Measurements from ENCODE around the gene ATXN1.

The ATXN1 gene

DNA sequence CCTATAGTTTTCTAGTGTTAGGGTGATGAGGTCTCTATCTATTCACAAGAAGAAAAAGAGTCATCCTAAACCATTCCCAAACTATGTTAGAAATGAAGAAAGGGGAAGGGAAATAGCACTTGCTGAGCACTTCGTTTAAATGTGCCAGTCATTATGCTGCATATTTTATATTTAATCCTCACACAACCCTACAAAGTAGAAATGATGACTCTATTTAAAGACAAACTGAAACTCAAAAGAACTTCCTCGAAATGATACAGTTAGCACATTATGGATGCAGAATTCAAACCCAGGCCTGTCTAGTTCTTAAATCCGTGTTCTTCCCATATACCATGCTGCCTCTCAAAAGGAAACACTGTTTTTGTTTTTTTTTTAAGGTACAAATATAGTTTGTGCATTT is 348.3 kb downstream of the ATXN1 start:
- Histone ChIP-seq H3K4me2 (ENCODE audit: low read depth, low read length, poor library complexity, severe bottlenecking) (no peak overlapping the region), H3K9me3 (ENCODE audit: insufficient read depth, low read depth, low read length) (no peaks in the 10 kb centered on the region), H3K9ac (ENCODE audit: low read depth, low read length, poor library complexity, severe bottlenecking) (no peak overlapping the region), H3K9me2 (replicated peaks; ENCODE audit: low read depth, low read length) (no peaks in the 10 kb centered on the region), H4K20me1 (ENCODE audit: insufficient read depth, low read length, poor library complexity, severe bottlenecking) (no peaks in the 10 kb centered on the region), H2AFZ (ENCODE audit: low read length) (no peak overlapping the region), H3F3A (ENCODE audit: low read depth) (no peaks in the 10 kb centered on the region), H3K4me3 (ENCODE audit: low read length, poor library complexity, severe bottlenecking) (no peak overlapping the region), H3K4me1 (ENCODE audit: insufficient read depth, low read length, poor library complexity, severe bottlenecking) (no peaks in the 10 kb centered on the region), H3K36me3 (ENCODE audit: insufficient read depth, low read length) (no peaks in the 10 kb centered on the region; the same call in 1 of the 2 replicates), H3K27me3 (ENCODE audit: insufficient read depth, low read length, poor library complexity, severe bottlenecking) (no peaks in the 10 kb centered on the region), H3K79me2 (ENCODE audit: insufficient read depth, low read length) (no peaks in the 10 kb centered on the region)
- TF ChIP-seq EZH2phosphoT487 (IDR thresholded peaks at IDR 0.05; ENCODE audit: borderline replicate concordance): no peak
- TF ChIP-seq, protein P1, sequence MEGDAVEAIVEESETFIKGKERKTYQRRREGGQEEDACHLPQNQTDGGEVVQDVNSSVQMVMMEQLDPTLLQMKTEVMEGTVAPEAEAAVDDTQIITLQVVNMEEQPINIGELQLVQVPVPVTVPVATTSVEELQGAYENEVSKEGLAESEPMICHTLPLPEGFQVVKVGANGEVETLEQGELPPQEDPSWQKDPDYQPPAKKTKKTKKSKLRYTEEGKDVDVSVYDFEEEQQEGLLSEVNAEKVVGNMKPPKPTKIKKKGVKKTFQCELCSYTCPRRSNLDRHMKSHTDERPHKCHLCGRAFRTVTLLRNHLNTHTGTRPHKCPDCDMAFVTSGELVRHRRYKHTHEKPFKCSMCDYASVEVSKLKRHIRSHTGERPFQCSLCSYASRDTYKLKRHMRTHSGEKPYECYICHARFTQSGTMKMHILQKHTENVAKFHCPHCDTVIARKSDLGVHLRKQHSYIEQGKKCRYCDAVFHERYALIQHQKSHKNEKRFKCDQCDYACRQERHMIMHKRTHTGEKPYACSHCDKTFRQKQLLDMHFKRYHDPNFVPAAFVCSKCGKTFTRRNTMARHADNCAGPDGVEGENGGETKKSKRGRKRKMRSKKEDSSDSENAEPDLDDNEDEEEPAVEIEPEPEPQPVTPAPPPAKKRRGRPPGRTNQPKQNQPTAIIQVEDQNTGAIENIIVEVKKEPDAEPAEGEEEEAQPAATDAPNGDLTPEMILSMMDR (conservative IDR thresholded peaks at IDR 0.05; ENCODE audit: low read length): no peak

GRCh38 chr6:16412171-16412570 is 349.1 kb downstream of the ATXN1 start:
- Histone ChIP-seq H3K79me2 (ENCODE audit: insufficient read depth, low read length) (no peaks in the 10 kb centered on the region), H3F3A (ENCODE audit: low read depth) (no peaks in the 10 kb centered on the region), H2AFZ (ENCODE audit: low read length) (no peak overlapping the region), H3K9me3 (ENCODE audit: insufficient read depth, low read depth, low read length) (no peaks in the 10 kb centered on the region), H4K20me1 (ENCODE audit: insufficient read depth, low read length, poor library complexity, severe bottlenecking) (no peaks in the 10 kb centered on the region), H3K4me2 (ENCODE audit: low read depth, low read length, poor library complexity, severe bottlenecking) (no peak overlapping the region), H3K9ac (ENCODE audit: low read depth, low read length, poor library complexity, severe bottlenecking) (no peak overlapping the region), H3K36me3 (ENCODE audit: insufficient read depth, low read length) (no peaks in the 10 kb centered on the region; the same call in 1 of the 2 replicates), H3K4me3 (ENCODE audit: low read length, poor library complexity, severe bottlenecking) (no peak overlapping the region), H3K27me3 (ENCODE audit: insufficient read depth, low read length, poor library complexity, severe bottlenecking) (no peaks in the 10 kb centered on the region), H3K9me2 (replicated peaks; ENCODE audit: low read depth, low read length) (no peaks in the 10 kb centered on the region), H3K4me1 (ENCODE audit: insufficient read depth, low read length, poor library complexity, severe bottlenecking) (no peaks in the 10 kb centered on the region)
- TF ChIP-seq, protein P1 (conservative IDR thresholded peaks at IDR 0.05; ENCODE audit: low read length): no peak
- TF ChIP-seq EZH2phosphoT487 (IDR thresholded peaks at IDR 0.05; ENCODE audit: borderline replicate concordance): no peak

GRCh38 chr6:16409531-16410441 is 351.5 kb downstream of the ATXN1 start:
- Histone ChIP-seq H3K27me3 (ENCODE audit: insufficient read depth, low read length, poor library complexity, severe bottlenecking) (no peaks in the 10 kb centered on the region), H3K9ac (ENCODE audit: low read depth, low read length, poor library complexity, severe bottlenecking) (no peak overlapping the region), H3K4me3 (ENCODE audit: low read length, poor library complexity, severe bottlenecking) (no peak overlapping the region), H2AFZ (ENCODE audit: low read length) (no peak overlapping the region), H3K9me2 (replicated peaks; ENCODE audit: low read depth, low read length) (no peaks in the 10 kb centered on the region), H3K79me2 (ENCODE audit: insufficient read depth, low read length) (no peaks in the 10 kb centered on the region), H3K4me2 (ENCODE audit: low read depth, low read length, poor library complexity, severe bottlenecking) (no peak overlapping the region), H3F3A (ENCODE audit: low read depth) (no peaks in the 10 kb centered on the region), H3K36me3 (ENCODE audit: insufficient read depth, low read length) (no peaks in the 10 kb centered on the region; the same call in 1 of the 2 replicates), H4K20me1 (ENCODE audit: insufficient read depth, low read length, poor library complexity, severe bottlenecking) (no peaks in the 10 kb centered on the region), H3K4me1 (ENCODE audit: insufficient read depth, low read length, poor library complexity, severe bottlenecking) (peaks cover 10% of the 10 kb centered on the region), H3K9me3 (ENCODE audit: insufficient read depth, low read depth, low read length) (no peaks in the 10 kb centered on the region)
- no peak for TF ChIP-seq EZH2phosphoT487 (IDR thresholded peaks at IDR 0.05; ENCODE audit: borderline replicate concordance)
- TF ChIP-seq, protein P1 (conservative IDR thresholded peaks at IDR 0.05; ENCODE audit: low read length): peak; percentile 90

Measured in Loucy (cell line).